ENCODE results near the gene KCNN3. TPM values are rescaled to one million over a fixed set of nuclear protein-coding genes. Genes with fewer than 3 reads are reported as not detected.

The KCNN3 gene
- total and polyA plus RNA-seq, 2 donors (not counting 1 experiment from before 2014, with no cell fraction given) = 0.17 to 0.82 TPM

DNA sequence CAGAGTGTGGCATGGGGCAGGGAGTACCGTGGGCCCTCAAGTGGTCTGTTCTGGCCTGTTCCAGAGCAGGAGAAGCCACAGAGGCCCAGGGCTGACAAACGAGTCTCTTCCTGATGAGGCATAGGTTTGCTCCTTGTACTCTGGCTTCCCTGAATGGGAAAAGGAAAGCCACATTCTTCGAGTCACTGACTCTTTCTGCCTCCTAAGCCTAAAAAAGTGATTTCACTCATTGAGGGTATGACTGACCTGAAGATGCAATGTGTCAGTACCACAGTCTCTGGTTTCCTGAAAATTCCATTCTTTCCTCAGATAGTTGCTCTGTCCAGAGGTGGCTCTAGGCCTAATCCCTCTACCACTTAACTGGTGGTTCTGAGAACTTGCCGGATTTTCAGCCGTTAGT, 92.3 kb downstream of the KCNN3 start:
- Mint-ChIP-seq H3K4me1 (no peaks in the 10 kb centered on the region), H3K27me3 (peaks cover 6% of the 10 kb centered on the region), H3K9me3 (ENCODE audit: insufficient read depth) (no peaks in the 10 kb centered on the region), H3K27ac (no peak overlapping the region), H3K4me3 (no peak overlapping the region)
- Histone ChIP-seq H3K27ac (ENCODE audit: low read length in 2 of 2) (no peak overlapping the region), H4K20me1 (ENCODE audit: control insufficient read depth, insufficient read depth, low read length, poor library complexity, severe bottlenecking) (no peaks in the 10 kb centered on the region), H3K27me3 (replicated peaks in 1 of 4; ENCODE audit: control extremely low read depth in 1 of 4, control insufficient read depth in 3 of 4, insufficient read depth in 4 of 4, low read length in 3 of 4) (no peaks in the 10 kb centered on the region), H3K4me3 (ENCODE audit: control extremely low read depth in 1 of 5, extremely low read depth in 1 of 5, insufficient read depth in 1 of 5, low read depth in 2 of 5, low read length in 4 of 5) (no peak overlapping the region), H3K9ac (ENCODE audit: low read length) (no peak overlapping the region), H3K4me1 (ENCODE audit: control insufficient read depth in 2 of 2, insufficient read depth in 2 of 2, low read length in 2 of 2) (no peaks in the 10 kb centered on the region), H3K4me2 (replicated peaks; ENCODE audit: low read depth, low read length, poor library complexity, severe bottlenecking) (no peak overlapping the region), H3K36me3 (replicated peaks in 1 of 2; ENCODE audit: control extremely low read depth in 1 of 2, control insufficient read depth in 1 of 2, extremely low read depth in 1 of 2, insufficient read depth in 2 of 2, low read length in 1 of 2) (no peaks in the 10 kb centered on the region), H3K79me2 (ENCODE audit: control insufficient read depth, insufficient read depth, low read length) (no peaks in the 10 kb centered on the region), H3K9me3 (ENCODE audit: control extremely low read depth in 1 of 3, control insufficient read depth in 2 of 3, insufficient read depth in 1 of 3, low read length in 2 of 3) (peaks cover 0 to 5% (median 0%) of the 10 kb centered on the region in 3 donors), H2AFZ (ENCODE audit: insufficient read depth, low read depth, low read length, poor library complexity, severe bottlenecking) (no peak overlapping the region)
- intact Hi-C loops (cut with micrococcal nuclease) = no loop called here
- ATAC-seq (ENCODE audit: low read depth) = no peak
- no peak for DNase-seq
- WGBS (ENCODE audit: insufficient coverage) = 89% methylated on average over 2 of the region's 5 CpGs
- ChIA-PET POLR2A (no interaction called here), CTCF (interaction anchor here (0.5 kb wide), 1 partner anchor 17 kb away, joined by 3 read pairs; no protein-coding TSS in a partner anchor)
- TF ChIP-seq CTCF (IDR thresholded peaks at IDR 0.05) (no peak), EZH2 (IDR thresholded peaks at IDR 0.05; ENCODE audit: borderline replicate concordance, insufficient read depth, low read depth, low read length, poor library complexity, severe bottlenecking) (no peak)

DNA sequence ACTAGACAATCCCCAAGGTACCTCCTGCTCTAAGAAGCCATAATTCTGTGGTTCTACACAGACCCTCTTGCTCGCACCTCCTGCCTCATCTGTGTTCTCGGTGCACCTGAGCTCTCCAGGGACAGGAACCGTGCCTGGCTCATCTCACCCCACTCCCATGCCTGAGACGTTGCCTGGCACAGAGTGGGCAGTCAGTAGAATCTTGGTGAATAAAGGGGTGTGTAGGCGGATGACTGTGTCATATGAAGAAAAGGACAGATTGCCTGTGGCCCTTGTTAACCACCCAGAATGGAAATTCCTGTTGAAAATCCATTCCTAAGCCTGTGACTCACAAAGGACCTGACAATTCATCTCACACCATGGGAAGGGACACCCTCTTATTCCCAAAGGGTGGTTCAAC, 92.9 kb downstream of the KCNN3 start:
- CTCF ChIA-PET = no interaction called here
- Histone ChIP-seq H3K27ac (ENCODE audit: low read length in 2 of 2) (no peak overlapping the region), H3K27me3 (replicated peaks in 1 of 4; ENCODE audit: control extremely low read depth in 1 of 4, control insufficient read depth in 3 of 4, insufficient read depth in 4 of 4, low read length in 3 of 4) (no peaks in the 10 kb centered on the region), H3K4me1 (ENCODE audit: control insufficient read depth in 2 of 2, insufficient read depth in 2 of 2, low read length in 2 of 2) (no peaks in the 10 kb centered on the region), H3K4me2 (replicated peaks; ENCODE audit: low read depth, low read length, poor library complexity, severe bottlenecking) (no peak overlapping the region), H3K79me2 (ENCODE audit: control insufficient read depth, insufficient read depth, low read length) (no peaks in the 10 kb centered on the region), H4K20me1 (ENCODE audit: control insufficient read depth, insufficient read depth, low read length, poor library complexity, severe bottlenecking) (no peaks in the 10 kb centered on the region), H2AFZ (ENCODE audit: insufficient read depth, low read depth, low read length, poor library complexity, severe bottlenecking) (no peak overlapping the region), H3K9ac (ENCODE audit: low read length) (no peak overlapping the region), H3K9me3 (ENCODE audit: control extremely low read depth in 1 of 3, control insufficient read depth in 2 of 3, insufficient read depth in 1 of 3, low read length in 2 of 3) (peaks cover 0 to 5% (median 0%) of the 10 kb centered on the region in 3 donors), H3K4me3 (ENCODE audit: control extremely low read depth in 1 of 5, extremely low read depth in 1 of 5, insufficient read depth in 1 of 5, low read depth in 2 of 5, low read length in 4 of 5) (no peak overlapping the region), H3K36me3 (replicated peaks in 1 of 2; ENCODE audit: control extremely low read depth in 1 of 2, control insufficient read depth in 1 of 2, extremely low read depth in 1 of 2, insufficient read depth in 2 of 2, low read length in 1 of 2) (no peaks in the 10 kb centered on the region)
- no peak for TF ChIP-seq EZH2 (IDR thresholded peaks at IDR 0.05; ENCODE audit: borderline replicate concordance, insufficient read depth, low read depth, low read length, poor library complexity, severe bottlenecking)
- no peak for TF ChIP-seq CTCF (IDR thresholded peaks at IDR 0.05)
- DNase-seq = no peak
- intact Hi-C loops (cut with micrococcal nuclease) = no loop called here
- ATAC-seq (ENCODE audit: low read depth) = no peak
- 90% methylated on average over 2 of the region's 5 CpGs for WGBS (ENCODE audit: insufficient coverage)
- POLR2A ChIA-PET = no interaction called here
- Mint-ChIP-seq H3K27me3 (peaks cover 6% of the 10 kb centered on the region), H3K9me3 (ENCODE audit: insufficient read depth) (no peaks in the 10 kb centered on the region), H3K4me1 (no peaks in the 10 kb centered on the region), H3K27ac (no peak overlapping the region), H3K4me3 (no peak overlapping the region)

All from B cell (primary cell).